HCEC 1CT (cell line): ENCODE results near the gene AGRN.
"Not testable (repeated sequence)": the region's sequence is repeated elsewhere in the genome, so short reads cannot be mapped to it uniquely, and the experiment has no call there.

Experiments
- DNase-seq: peaks from one replicate; pipeline ENCODE4 v3.0.0-alpha.2; 2017

The AGRN gene

DNA sequence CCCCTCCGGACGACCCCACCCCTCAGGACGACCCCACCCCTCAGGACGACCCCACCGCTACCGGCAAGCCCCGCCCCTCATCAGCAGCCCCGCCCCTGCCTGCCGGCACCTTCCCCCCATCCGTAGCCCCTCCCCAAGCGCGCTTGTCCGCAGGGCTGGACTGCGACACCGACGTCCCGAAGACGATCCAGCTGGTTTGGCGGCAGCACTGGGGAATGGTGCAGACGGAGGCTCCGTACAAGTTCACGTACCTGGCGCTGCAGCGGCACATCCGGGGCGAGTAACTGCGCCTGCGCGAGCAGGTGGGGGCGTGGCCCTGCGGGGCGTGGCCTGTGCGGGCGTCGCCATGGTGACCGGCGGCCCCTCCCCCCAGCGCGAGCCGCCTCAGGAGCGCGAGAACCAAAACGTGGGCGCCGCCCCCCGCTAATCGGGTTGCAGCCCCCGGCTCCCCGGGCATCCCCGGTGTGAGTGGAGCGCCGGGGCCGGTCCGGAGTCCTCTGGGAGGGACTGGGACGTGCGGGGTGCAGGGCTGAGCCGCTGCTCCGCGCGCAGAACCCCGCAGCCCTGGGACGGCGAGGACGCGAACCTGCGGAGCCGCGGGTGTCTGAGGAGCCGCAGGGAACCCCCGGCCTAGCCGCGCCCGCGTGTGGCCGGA is 49.3 kb downstream of the AGRN start:
- DNase-seq: no peak

DNA sequence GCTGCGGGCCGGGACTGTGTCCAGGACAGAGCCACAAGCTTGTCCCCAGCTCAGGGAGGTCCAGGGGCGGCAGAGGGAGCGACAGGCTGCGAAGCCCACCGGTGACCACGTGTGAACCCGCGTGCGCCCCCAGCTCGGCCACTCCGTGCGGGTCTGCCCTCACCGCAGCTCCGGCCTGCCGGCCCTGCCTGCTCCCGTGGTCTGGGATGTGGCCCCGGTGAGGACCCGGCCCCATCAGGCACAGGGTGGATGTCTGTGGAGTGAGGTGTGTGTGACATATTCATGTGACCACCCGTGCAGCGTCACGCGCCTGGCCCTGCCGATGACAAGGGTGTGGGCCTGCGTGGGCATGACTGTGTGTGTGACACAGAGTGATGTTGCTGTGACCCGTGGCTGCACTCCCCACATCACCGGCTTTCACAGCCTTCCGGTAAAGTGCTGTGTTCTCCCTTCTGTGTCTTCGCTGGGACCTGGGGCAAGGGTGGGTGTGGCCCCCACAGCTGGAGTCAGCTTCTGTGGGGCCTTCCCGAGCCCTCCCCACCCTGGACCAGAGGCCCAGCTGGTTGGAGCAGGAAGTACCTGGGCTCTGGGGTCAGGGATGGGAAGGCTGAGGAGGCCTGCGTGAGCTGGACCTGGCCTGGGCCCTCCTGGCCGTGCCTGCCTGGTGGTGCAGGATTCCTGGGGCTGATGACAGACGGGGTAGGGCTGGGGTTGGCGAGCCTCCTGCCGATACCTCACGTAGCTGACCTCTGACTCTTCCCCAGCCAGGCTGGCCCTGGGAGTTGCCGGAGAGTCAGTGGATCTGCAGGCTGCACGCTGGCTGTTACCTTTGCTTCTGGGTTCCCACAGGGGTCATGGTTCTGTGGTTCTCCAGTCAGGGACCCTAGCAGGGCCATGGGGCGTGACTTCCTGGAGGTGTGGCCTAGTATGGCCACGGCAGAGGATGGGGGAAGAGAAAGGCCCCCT is 50.1 kb downstream of the AGRN start:
- no peak for DNase-seq

DNA sequence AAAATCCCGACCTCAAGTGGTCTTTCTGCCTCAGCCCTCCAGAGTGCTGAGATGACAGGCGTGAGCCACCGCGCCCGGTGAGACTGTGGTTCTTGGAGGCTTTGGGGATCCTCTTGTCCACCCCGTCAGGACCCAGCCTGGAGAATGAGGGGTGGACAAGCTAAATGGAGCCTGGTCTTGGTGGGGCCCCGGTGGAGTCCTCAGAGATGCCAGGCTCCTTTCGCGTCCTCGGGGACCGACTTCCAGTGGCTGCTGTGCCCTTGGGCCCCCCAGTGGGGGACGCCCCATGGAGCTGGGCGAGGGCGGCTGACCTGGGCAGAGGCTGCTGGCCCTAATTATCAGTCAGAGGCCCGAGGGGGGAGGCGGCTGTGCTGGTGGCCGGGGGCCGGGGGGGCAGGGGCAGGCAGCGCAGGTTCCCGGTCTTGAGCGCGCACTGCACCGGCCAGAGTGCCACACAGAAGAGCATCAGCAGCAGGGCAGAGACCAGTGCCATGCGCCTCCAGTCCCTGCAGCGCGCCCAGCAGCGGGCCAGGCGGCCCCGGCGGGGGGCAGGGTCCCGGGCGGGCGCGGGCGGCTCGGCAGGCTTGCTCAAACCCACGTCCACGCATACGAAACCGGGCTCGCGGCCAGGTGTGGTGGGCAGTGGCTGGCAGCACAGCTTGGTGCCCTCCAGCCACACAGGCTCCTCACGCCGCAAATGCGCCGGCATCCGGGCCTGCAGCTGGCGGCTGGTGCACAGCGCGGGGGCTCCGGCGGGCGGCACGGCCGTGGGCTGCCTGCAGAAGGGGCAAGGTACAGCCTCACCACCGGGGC is 51.8 kb downstream of the AGRN start:
- DNase-seq: no peak

DNA sequence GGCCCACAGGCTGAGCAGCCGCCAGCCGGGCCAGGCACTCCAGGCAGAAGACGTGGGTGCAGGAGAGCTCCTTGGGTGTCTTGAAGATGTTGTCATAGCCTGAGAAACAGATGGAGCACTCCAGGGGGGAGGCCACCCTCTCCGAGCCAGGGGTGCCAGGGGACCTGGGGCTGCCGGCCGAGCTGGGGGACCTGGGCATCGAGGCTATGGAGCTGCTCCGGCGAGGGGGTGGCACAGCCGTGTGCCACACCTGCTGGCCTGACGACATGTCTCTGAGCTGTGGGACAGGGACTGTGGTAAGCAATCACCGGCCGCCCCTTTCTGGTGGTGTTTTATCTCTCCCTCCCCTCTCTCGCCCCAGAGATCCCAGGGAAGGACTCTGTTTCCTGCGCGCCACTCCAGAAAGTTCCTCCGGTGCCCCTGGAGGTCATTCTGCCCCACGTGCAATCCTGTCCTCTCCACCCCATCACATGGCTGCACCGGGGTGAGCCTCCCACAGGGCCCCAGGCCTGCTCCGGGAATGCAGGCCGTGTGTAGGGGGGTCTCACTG is 52.5 kb downstream of the AGRN start:
- DNase-seq: no peak

DNA sequence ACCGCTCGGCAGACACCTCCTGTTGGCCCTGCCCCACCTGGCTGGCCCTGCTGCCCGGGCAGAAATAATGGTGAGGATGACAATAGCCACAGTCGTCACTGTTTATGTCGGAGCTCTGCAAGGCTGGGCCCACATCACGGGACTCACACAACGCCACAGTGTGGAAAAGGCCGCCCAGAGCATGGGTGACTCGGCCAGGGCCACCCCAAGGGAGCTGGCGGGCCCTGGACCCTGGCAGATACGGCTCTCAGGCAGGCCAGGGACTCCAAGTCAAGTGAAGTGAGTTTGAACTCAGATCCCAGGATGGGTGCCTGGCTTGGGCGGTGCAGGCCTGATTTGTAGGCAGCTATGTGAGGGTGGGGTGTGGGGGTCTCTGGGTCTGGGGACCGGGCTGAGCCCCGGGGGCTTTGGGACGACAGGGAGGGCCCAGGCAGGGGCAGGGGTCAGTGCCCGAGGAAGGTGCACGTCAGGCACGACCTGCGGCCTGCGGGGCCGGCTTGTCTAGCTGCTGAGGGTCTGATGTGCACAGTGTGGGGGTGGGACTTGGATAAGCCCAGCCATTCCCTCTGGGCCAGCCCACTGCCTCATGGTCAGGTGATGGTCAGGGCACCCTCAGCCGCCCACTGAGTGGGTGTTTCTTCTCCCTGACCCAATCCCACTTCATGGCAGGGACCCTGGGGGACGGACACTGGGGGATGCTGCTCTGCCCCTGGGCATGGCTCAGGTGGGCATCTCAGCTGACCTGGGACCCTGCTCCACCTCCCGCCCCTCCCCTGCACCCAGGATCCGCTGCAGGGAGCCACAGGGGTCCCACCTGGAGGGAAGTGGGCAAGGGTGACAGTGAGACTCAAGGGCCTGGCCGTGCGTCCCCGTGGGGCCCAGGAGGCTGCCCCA is 53.2 kb downstream of the AGRN start:
- no peak for DNase-seq

DNA sequence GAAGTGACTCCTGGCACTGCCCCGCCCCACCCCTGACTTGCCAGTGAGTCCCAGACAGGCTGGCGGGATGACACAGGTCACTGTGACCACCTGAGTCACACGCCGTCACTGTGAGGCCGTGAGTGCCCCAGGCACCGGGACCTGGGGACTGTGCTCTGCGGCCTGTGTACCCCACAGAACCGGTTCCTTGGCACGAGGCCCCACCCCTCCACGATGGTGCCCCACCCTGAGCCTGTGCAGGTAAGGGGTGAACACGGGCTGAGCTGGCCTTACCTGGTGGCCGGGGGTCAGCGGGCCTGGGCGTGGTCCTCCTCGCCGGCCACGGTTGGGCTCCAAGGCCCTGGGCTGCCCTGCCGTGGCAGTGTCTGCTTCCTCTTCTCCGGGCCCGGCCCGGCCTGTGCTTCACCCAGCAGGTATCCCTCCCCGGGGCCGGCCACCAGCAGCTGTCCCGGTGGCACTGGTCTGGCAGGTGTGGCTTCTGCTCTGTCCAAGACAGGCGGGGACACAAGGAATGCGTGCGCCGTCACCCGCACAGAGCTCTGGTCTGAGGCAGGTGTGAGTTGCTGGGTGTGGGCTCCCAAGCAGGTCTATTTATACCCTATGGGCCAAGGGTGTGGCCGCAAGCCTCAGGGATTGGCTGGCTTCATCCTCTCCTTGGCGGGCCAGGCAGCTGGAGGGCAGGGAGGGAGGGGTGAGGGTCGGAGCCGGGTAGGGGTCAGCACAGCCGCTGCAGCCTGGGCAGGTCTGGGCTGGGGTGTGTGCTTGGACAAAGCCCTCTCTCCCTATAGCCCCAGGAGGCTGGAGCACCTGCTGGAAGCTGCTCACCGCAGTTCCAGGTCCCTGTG is 54.0 kb downstream of the AGRN start, which contains the start of gene RNF223:
TSS of gene RNF223 (minus strand) at position 564 of the 845 bp plus-strand sequence. CDS start 1,740 bp downstream, outside the sequence.
- DNase-seq: no peak

DNA sequence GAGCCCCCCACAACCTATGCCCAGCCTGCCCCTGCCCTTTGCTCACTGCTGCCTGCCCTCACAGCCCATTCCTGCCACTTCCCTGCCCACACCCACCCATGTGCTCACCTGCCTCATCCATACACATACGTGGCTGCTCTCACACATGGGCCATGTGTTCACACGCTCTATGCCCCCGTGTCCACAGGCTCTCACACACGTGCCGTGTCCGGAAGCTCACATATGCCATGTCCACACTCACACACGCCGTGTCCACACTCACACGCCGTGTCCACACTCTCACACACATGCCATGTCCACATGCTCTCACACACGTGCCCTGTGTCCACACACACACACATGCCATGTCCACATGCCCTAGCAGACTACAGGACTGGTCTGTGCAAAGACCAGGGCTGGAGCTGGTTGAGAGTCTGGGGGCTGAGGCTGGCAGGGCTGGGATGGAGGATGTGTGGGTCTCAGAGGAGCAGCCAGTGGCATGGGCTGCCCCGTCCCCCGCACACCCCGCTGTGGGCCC is 54.8 kb downstream of the AGRN start:
- no peak for DNase-seq

DNA sequence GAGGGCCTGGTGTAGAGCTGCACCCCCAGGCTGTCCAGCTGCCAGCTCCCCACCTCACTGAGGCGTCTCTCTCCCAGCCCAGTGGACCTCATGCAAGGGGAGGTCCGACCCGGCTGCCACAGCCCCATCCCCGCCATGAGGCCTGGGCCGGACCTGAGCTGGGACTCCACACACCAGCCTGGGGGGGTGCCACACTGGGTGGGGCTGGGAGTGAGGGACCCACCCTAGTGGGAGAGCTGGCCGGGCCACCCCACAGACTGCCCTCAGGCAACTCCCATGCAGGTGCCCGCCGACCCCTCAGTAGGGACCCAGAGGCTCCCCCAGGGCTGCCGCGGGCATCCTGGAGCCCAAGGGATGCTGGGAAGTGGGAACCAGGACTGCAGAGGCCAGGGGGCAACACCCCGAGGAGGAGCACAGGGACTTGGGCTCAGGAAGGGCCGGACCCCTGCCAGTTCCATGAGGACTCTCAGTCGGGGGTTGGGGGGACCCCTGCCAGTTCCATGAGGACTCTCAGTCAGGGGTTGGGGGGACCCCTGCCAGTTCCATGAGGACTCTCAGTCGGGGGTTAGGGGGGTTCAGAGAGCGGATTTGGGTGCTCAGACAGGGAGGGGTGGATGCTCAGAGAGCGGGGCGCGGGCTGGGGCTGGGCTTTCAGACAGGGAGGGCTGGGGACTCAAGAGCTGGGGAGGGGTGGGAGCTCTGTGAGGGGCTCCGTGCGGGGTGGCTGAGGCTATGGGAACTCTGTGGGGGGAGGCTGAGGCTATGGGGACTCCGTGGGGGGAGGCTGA is 55.4 kb downstream of the AGRN start:
- no peak for DNase-seq

DNA sequence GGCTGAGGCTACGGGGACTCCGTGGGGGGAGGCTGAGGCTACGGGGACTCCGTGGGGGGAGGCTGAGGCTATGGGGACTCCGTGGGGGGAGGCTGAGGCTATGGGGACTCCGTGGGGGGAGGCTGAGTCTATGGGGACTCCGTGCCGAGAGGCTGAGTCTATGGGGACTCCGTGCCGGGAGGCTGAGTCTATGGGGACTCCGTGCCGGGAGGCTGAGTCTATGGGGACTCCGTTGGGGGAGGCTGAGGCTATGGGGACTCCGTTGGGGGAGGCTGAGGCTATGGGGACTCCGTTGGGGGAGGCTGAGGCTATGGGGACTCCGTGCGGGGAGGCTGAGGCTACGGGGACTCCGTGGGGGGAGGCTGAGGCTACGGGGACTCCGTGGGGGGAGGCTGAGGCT is 57.5 kb downstream of the AGRN start:
- DNase-seq: not testable (repeated sequence)

DNA sequence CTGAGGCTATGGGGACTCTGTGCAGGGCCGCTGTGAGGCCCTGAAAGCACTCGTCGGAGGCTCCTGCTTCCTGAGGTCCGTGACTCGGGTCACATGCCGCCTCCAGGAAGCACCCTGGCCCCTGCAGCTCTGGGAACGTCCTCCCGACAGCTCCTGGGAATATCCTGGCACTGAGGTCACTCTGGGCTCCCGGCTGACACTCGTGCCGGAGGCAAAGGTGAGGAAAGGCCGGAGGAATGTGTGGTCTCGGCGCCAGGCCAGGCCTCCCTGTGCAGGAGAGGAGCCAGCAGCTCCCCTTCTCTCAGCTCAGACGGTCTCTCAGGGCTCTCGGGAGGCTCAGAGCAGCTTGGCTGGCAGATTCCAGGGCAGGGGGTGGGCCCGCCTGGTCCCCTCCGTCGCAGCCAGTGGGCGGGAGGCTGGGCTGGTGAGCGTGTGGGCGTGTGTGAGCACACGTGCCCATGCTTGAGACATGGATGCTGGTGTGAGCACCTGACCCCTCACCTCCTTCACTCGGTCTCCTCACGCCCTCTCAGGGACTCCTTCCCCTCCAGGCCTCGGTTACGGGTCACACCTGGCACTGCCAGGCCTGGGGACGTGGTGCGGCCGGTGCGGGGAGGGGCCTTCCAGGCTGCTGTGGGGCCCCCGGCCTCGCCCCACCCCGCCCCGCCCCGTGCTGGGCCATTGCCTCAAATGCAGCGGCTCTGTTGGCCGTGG is 59.6 kb downstream of the AGRN start:
- DNase-seq: peak; percentile 87

DNA sequence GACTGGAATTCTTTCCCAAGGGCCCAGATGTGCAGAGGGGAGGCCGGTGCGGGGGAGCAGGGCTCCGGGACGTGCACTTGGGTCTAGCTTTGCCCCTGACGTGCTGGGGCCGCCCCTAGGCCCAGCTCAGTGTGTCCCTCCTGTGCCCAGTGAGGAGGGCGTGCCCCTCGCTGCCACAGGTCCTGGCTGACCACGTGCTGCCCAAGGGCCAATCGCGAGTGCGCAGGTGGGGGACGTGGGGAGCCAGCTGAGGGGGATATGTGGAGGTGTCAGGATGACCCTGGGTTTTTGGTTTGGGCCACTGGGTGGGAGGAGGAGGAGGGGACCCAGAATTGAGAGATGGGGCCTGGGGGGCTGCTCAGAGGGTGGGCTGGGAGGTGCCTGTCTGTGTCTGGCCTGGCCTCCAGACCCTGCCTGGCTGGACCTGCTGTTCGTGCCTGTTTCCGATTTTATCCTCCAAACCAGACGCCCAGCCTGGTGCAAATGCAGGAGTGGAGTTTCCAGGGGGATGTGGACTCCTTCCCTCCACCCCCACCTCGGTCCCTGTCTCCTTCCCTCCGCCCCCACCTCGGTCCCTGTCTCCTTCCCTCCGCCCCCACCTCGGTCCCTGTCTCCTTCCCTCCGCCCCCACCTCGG is 60.3 kb downstream of the AGRN start:
- DNase-seq: no peak

DNA sequence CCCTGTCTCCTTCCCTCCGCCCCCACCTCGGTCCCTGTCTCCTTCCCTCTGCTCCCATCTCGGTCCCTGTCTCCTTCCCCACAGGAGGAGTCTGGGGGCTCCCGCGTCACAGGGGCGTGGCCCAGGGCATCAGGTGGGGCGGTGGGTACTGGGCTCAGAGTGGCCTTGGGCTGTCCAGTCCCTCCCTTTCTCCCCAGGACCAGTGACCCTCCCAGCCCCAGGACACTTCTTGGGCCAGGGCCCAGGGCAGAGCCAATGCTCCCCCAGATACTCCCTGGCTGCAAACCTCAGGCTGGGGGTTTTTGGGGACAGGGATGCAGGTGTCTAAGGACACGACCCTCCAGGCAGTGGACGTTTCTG is 61.0 kb downstream of the AGRN start:
- no peak for DNase-seq

DNA sequence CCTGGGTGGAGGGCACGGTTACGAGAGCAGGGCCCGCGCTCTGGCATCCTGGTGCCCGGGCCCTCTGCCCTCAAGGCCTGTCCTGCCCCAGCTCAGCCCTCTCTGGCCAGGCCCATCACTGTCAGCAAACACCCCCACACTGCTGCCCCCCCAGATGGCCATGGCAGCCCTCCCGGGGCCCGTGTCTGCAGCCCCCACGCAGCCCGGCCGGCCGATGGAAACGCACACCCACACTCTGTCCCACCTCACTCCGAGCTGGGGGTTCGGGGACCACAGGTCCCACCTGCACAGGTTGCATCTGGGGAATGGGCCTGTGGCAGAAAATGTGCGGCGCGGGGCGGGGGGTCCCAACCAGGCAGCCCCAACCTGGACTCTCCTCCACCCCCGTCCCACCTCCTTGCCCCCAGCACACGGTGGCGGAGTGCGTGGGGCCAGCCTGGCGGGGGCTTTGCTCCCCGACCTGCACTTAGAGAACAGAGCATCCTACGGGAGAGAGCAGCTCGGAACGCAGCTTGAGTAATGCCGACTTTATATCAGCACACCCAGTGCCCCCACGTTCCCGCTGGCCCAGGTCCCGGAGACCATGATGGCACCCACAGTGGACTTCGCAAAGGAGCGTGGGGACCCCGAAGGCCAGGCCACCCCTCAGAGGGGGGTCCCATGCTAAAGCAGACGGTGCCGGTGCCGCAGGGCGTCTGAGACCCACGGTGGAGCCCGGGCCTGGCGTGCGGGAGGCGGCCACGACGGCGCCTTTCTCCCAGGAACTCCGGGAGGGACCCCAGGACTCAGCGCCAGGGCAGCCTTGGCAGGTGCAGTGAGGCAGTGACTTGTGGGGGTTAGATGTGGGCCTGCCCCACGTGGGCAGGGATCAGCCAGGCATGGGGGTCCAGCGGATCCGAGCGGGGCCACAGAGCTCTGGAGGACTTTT is 61.7 kb downstream of the AGRN start:
- no peak for DNase-seq

DNA sequence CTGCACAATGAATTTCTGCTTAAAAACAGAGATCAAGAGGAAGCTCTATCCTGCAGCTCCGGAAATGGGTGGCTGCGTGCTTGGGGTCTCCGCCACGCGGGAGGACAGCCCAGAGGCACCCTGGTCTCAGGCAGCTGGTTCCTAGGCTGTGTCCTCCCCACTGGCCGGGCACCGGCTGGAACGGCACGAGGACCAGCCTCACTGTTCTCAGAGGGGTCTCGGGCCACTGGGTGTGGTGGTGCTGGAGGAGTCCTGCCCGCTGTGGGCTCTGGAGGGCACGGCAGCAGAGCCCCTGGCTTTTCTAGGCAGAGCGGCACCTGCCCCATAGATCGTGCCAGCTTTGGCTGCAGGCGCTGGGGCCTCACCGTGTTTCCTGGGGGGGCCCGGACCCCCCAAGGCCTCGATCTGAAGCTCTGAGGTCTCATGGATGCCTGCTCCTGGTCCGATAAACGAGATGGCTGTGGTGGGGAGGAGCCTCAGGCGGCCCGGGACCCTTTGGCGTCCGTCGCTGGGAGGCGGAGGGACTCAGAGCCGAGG is 62.4 kb downstream of the AGRN start:
- DNase-seq: no peak

DNA sequence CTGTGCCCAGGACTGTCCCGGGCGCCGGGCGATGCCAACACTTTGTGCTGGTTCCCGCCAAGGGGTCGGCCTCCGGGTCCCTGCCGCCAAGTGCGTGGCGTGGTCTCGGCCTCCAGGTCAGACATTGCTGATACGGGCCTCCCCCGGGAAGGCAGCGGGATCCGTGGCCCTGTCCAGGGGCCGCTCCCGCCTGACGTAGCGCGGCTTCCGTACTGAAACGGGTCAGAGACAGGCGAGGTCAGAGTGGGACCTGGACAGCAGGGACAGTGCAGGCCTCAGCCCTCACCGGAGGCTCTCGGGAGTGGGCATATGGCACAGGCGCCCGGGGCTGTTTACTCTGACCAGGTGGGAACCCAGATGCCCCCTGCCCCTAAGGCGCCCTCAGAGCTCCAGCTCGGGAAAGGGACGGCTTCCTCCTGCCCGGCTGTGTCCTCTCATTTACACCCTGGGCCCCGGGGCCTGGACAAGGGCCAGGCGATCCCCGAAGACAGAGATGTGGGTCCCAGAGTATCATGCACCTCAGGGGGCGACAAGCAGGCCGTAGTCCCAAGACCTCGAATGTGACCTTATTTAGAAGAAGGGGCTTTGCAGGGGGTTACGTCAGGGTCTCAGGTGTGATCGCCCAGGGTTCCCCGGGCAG is 63.0 kb downstream of the AGRN start:
- DNase-seq: no peak
